Activated T-helper 2 cell treated with anti-CD3 and anti-CD28 coated beads, Interferon-gamma antibody, Interleukin-2, Interleukin-4, amounts not matched to agents 10 μg/mL and 5 μg/mL and 100 μg/mL, durations not matched to agents 14 hours and 24 hours and 36 hours (primary cell): Measurements from ENCODE around the gene CCL7. TPM values are rescaled to one million over a fixed set of nuclear protein-coding genes. Genes with fewer than 3 reads are reported as not detected.

ENCODE experiments used
- DNase-seq: peaks from one replicate; pipeline ENCODE4 v3.0.0; 2021; ENCODE audit warnings: low spot score
- H3K27ac Mint-ChIP-seq: one replicate; pipeline ENCODE4 v1.8.0; 2021; ENCODE audit warnings: mixed read lengths
- H3K27me3 Mint-ChIP-seq: one replicate; pipeline ENCODE4 v1.8.0; 2021; ENCODE audit warnings: low read depth, mixed read lengths
- H3K36me3 Mint-ChIP-seq: one replicate; pipeline ENCODE4 v1.8.0; 2021; ENCODE audit warnings: low read depth, mixed read lengths
- H3K4me1 Mint-ChIP-seq: one replicate; pipeline ENCODE4 v1.8.0; 2021; ENCODE audit warnings: low read depth, mixed read lengths
- H3K4me3 Mint-ChIP-seq: one replicate; pipeline ENCODE4 v1.8.0; 2021; ENCODE audit warnings: low read depth, mild to moderate bottlenecking, moderate library complexity, mixed read lengths
- H3K9me3 Mint-ChIP-seq: one replicate; pipeline ENCODE4 v1.8.0; 2021; ENCODE audit warnings: mixed read lengths
- intact Hi-C: fragments of 100-400 bp; cut with micrococcal nuclease; formaldehyde crosslinking; loops from one replicate; pipeline ENCODE4 v1.15.1; 2023
- total RNA-seq: library from RNA; stranded (reverse); gene quantifications from 2 replicates; pipeline ENCODE4 v1.2.3, GENCODE V29; 2022

The CCL7 gene
- total RNA-seq, 1 donor from 2014 or later = not detected

DNA sequence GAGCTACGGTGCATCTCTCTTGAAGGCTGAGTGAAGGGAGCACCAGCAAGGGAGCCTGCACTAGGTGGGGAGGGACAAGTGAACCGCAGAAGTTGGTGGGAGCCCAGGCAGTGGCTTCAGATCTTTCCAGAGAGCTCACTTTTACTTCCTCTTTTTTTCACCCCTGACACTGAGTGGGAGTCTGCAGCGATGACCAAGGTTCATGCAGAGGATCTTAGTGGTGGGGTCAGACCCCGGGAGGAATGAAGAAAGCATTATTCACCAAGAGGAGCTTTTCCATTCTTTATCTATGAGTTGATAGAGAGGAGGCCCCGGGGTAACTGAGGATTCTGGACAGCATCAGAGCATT, 18.0 kb upstream of the CCL7 start:
- no peak overlapping the region for H3K27ac Mint-ChIP-seq

DNA sequence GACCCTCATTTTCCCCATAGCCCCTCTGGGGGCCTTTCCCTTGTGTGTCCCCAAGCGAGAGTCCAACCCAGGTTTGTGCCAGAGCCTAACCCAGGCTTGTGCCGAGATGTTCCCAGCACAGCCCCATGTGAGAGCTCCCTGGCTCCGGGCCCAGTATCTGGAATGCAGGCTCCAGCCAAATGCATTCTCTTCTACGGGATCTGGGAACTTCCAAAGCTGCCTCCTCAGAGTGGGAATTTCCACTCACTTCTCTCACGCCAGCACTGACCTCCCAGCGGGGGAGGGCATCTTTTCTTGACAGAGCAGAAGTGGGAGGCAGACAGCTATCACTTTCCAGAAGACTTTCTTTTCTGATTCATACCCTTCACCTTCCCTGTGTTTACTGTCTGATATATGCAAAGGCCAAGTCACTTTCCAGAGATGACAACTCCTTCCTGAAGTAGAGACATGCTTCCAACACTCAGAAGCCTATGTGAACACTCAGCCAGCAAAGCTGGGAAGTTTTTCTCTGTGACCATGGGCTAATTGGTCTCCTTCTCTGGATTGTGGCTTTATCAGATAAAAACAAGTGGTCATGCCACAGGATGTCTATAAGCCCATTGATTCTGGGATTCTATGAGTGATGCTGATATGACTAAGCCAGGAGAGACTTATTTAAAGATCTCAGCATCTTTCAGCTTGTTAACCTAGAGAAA, 17.4 kb upstream of the CCL7 start:
- H3K36me3 Mint-ChIP-seq = no peaks in the 10 kb centered on the region
- no peak for DNase-seq
- peaks cover 42% of the 10 kb centered on the region for H3K27me3 Mint-ChIP-seq
- no peak overlapping the region for H3K4me3 Mint-ChIP-seq
- intact Hi-C loops = loop anchor here (5.0 kb wide), 1 partner anchor 50 kb away; no protein-coding TSS in a partner anchor
- H3K27ac Mint-ChIP-seq = no peak overlapping the region
- H3K9me3 Mint-ChIP-seq = no peaks in the 10 kb centered on the region
- peaks cover 4% of the 10 kb centered on the region for H3K4me1 Mint-ChIP-seq

More for the DNA sequence above, 18.0 kb upstream of the CCL7 start:
- Mint-ChIP-seq H3K4me3 (no peak overlapping the region), H3K4me1 (peaks cover 4% of the 10 kb centered on the region), H3K36me3 (no peaks in the 10 kb centered on the region), H3K9me3 (no peaks in the 10 kb centered on the region), H3K27me3 (peaks cover 38% of the 10 kb centered on the region)
- intact Hi-C loops = loop anchor here (5.0 kb wide), 1 partner anchor 50 kb away; no protein-coding TSS in a partner anchor
- DNase-seq = no peak

GRCh38 chr17:34253139-34253525, 16.9 kb upstream of the CCL7 start:
- Mint-ChIP-seq H3K4me3 (no peak overlapping the region), H3K36me3 (no peaks in the 10 kb centered on the region), H3K4me1 (peaks cover 4% of the 10 kb centered on the region), H3K27me3 (peaks cover 48% of the 10 kb centered on the region), H3K27ac (no peak overlapping the region), H3K9me3 (no peaks in the 10 kb centered on the region)
- no peak for DNase-seq
- intact Hi-C loops = loop anchor here (5.0 kb wide), 1 partner anchor 51 kb away; no protein-coding TSS in a partner anchor

DNA sequence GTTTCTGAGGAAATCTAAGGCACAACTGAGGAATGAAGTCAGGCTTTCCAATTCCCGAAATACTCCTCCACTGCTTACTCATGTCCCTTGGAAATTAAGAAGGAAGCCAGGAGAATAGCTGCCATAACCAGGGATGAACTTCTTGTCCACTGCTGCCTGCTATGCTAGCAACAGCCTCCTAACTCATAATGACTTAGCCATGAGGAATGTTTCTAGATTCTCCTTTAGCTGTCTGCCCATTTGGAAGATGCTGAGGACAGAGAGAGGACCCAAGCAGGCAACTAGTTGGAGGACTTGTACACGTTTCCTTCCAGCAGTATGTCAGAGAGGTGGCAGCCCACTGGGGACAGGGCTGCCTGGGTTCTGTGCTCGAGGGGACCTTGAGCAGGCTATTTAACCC, 15.9 kb upstream of the CCL7 start:
- DNase-seq = no peak
- intact Hi-C loops = loop anchor here (5.0 kb wide), 1 partner anchor 52 kb away; no protein-coding TSS in a partner anchor
- no peaks in the 10 kb centered on the region for H3K9me3 Mint-ChIP-seq
- no peak overlapping the region for H3K4me3 Mint-ChIP-seq
- peaks cover 49% of the 10 kb centered on the region for H3K27me3 Mint-ChIP-seq
- H3K27ac Mint-ChIP-seq = no peak overlapping the region
- H3K36me3 Mint-ChIP-seq = no peaks in the 10 kb centered on the region
- peaks cover 4% of the 10 kb centered on the region for H3K4me1 Mint-ChIP-seq

- Mint-ChIP-seq H3K4me3 (no peak within 1 kb of the TSS), H3K9me3 (no peaks in the 10 kb centered on the region), H3K27me3 (peaks cover 50% of the 10 kb centered on the region), H3K27ac (no peak within 1 kb of the TSS), H3K36me3 (no peaks in the 10 kb centered on the region), H3K4me1 (peaks cover 4% of the 10 kb centered on the region)
- DNase-seq = no peak
- intact Hi-C loops = loop anchor here (5.0 kb wide), 1 partner anchor 53 kb away; no protein-coding TSS in a partner anchor
These were observed 15.2 kb upstream of the CCL7 start, which contains the start of gene CCL2 for GRCh38 chr17:34254651-34255380. CCL2 (plus strand) TSS chr17:34255285; CDS start chr17:34255350, 65 bp downstream.

- H3K9me3 Mint-ChIP-seq = no peaks in the 10 kb centered on the region
- H3K27me3 Mint-ChIP-seq = peaks cover 51% of the 10 kb centered on the region
- peaks cover 4% of the 10 kb centered on the region for H3K4me1 Mint-ChIP-seq
- intact Hi-C loops = no loop called here
- H3K27ac Mint-ChIP-seq = no peak overlapping the region
- H3K4me3 Mint-ChIP-seq = no peak overlapping the region
- H3K36me3 Mint-ChIP-seq = no peaks in the 10 kb centered on the region
- no peak for DNase-seq
These were observed 14.7 kb upstream of the CCL7 start for GRCh38 chr17:34255381-34255732.

- H3K4me1 Mint-ChIP-seq = peaks cover 4% of the 10 kb centered on the region
- no peak for DNase-seq
- no peak overlapping the region for H3K27ac Mint-ChIP-seq
- peaks cover 55% of the 10 kb centered on the region for H3K27me3 Mint-ChIP-seq
- H3K4me3 Mint-ChIP-seq = no peak overlapping the region
- no peaks in the 10 kb centered on the region for H3K36me3 Mint-ChIP-seq
- intact Hi-C loops = no loop called here
- no peaks in the 10 kb centered on the region for H3K9me3 Mint-ChIP-seq
These were observed 14.2 kb upstream of the CCL7 start for GRCh38 chr17:34255841-34256240.

- DNase-seq = no peak
- H3K9me3 Mint-ChIP-seq = no peaks in the 10 kb centered on the region
- intact Hi-C loops = no loop called here
- H3K4me1 Mint-ChIP-seq = peaks cover 8% of the 10 kb centered on the region
- H3K36me3 Mint-ChIP-seq = no peaks in the 10 kb centered on the region
- peaks cover 52% of the 10 kb centered on the region for H3K27me3 Mint-ChIP-seq
- no peak overlapping the region for H3K27ac Mint-ChIP-seq
- H3K4me3 Mint-ChIP-seq = no peak overlapping the region
These were observed 12.6 kb upstream of the CCL7 start for GRCh38 chr17:34257299-34257985.

DNA sequence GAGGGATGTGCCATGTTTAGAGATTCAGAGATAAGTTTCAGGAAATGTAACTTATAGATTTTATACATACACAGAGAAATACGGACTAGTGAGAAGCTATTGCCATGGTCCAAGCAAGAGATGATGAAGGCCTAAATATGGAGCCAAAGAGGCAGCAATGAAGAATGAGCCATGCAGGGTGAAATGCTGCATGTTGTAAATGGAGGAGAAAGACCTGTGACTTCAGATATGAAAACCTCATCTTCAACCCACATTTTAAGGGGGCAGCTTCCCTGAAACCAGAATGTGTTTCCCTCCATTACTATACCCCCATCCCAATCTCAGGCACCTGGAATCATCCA, 12.1 kb upstream of the CCL7 start:
- no peak for DNase-seq
- no peaks in the 10 kb centered on the region for H3K36me3 Mint-ChIP-seq
- peaks cover 48% of the 10 kb centered on the region for H3K27me3 Mint-ChIP-seq
- peaks cover 5% of the 10 kb centered on the region for H3K4me1 Mint-ChIP-seq
- no peak overlapping the region for H3K4me3 Mint-ChIP-seq
- H3K27ac Mint-ChIP-seq = no peak overlapping the region
- no peaks in the 10 kb centered on the region for H3K9me3 Mint-ChIP-seq
- intact Hi-C loops = no loop called here

DNA sequence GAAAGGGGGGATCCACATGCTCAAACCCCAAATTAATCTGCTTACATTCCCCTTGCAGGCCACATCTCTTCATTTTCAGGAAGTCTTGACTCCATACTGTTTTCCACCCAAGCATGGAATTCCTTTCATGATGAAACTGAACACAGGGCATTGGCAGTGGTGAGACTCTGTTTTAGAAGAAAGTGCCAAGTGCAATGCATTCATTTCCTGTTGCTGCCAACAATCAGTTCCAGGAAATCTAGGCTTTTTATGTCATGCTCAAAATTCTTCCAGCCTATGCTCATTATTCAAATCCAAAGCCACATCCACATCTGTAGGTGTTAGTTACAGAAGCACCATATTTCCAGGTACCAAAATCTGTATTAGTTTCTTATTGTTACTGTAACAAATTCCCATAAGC, 10.9 kb upstream of the CCL7 start:
- H3K9me3 Mint-ChIP-seq = no peaks in the 10 kb centered on the region
- H3K36me3 Mint-ChIP-seq = no peaks in the 10 kb centered on the region
- H3K27ac Mint-ChIP-seq = no peak overlapping the region
- no peak overlapping the region for H3K4me3 Mint-ChIP-seq
- intact Hi-C loops = no loop called here
- H3K4me1 Mint-ChIP-seq = peaks cover 3% of the 10 kb centered on the region
- peaks cover 40% of the 10 kb centered on the region for H3K27me3 Mint-ChIP-seq
- no peak for DNase-seq

DNA sequence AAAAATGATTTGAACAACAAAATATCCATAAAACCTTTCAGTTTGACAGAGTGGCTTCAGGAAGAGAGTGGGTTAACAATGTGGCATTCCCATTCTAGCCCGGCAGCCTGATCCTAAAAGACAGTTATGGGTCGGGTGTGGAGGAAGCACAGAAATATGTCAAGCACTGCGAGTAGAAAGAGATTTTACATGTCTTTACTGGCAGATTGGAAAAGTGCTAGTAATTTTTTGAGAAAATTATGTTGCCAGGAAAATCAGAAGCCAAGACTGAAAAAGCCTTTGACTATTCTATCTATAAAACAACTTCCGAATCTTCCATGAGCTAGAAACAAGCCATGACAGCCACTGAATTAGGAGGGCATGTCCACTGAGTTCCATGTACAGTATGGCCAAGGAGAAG, 9.2 kb upstream of the CCL7 start:
- DNase-seq = no peak
- H3K9me3 Mint-ChIP-seq = no peaks in the 10 kb centered on the region
- peaks cover 42% of the 10 kb centered on the region for H3K27me3 Mint-ChIP-seq
- peaks cover 3% of the 10 kb centered on the region for H3K4me1 Mint-ChIP-seq
- H3K4me3 Mint-ChIP-seq = no peak overlapping the region
- no peak overlapping the region for H3K27ac Mint-ChIP-seq
- intact Hi-C loops = no loop called here
- no peaks in the 10 kb centered on the region for H3K36me3 Mint-ChIP-seq

DNA sequence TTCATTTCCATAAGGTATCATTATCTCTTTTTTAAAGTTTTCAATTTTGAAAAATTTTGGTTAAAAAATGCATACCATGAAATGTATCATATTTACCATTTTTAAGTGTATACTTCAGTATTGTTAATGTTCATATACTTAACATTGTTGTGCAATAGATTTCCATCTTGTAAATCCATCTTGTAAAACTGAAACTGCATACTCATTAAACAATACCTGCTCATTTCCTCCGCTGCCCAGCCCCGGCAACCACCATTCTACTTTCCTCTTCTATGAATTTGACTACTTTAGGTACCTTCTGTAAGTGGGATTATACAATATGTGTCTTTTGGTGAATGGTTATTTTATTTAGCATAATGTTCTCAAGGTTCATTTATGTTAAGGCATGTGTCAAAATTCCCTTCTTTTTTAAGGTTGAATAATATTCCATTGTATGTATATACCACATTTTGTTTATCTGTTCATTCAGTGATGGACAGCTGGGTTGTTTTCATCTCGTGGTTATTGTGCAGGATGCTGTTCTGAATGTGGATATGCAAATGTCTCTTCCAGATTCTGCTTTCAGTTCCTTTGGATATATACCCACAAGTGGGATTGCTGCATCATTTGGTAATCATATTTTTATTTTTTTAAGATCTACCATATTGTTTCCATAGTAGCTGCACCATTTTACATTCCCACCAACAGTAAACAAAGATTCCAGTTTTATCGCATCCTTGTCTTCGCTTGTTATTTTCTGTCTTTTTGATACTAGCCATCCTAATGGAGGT, 8.3 kb upstream of the CCL7 start:
- no peak overlapping the region for H3K27ac Mint-ChIP-seq
- intact Hi-C loops = no loop called here

More for the DNA sequence above, 8.3 kb upstream of the CCL7 start:
- DNase-seq = no peak
- Mint-ChIP-seq H3K27me3 (peaks cover 44% of the 10 kb centered on the region), H3K4me3 (no peak overlapping the region), H3K4me1 (peaks cover 3% of the 10 kb centered on the region), H3K9me3 (no peaks in the 10 kb centered on the region), H3K36me3 (no peaks in the 10 kb centered on the region)
